HS-5 (cell line): ENCODE measurements around the gene ALDH16A1.

Experiments
- DNase-seq: peaks from one replicate; pipeline ENCODE4 v3.0.0-alpha.2; 2012; ENCODE audit warnings: low read depth

ALDH16A1 gene

GRCh38 chr19:49453013-49453756 is at the start of gene ALDH16A1:
ALDH16A1 (plus strand) TSS chr19:49453225; CDS start chr19:49453332, 107 bp downstream.
- peak; percentile 89 for DNase-seq

- no peak for DNase-seq
Observed at GRCh38 chr19:49403404-49404187, 49.4 kb upstream of the ALDH16A1 start.

GRCh38 chr19:49407079-49407478 is 45.9 kb upstream of the ALDH16A1 start:
- no peak for DNase-seq

GRCh38 chr19:49407482-49408015 is 45.5 kb upstream of the ALDH16A1 start:
- no peak for DNase-seq

GRCh38 chr19:49408816-49409440 is 44.1 kb upstream of the ALDH16A1 start:
- no peak for DNase-seq

- no peak for DNase-seq
Observed at GRCh38 chr19:49409441-49410029, 43.5 kb upstream of the ALDH16A1 start.

- no peak for DNase-seq
Observed at GRCh38 chr19:49411681-49412326, 41.2 kb upstream of the ALDH16A1 start.

GRCh38 chr19:49413348-49413747 is 39.7 kb upstream of the ALDH16A1 start:
- DNase-seq: no peak

GRCh38 chr19:49414256-49414655 is 38.8 kb upstream of the ALDH16A1 start:
- DNase-seq: no peak

- no peak for DNase-seq
Observed at GRCh38 chr19:49415102-49415809, 37.8 kb upstream of the ALDH16A1 start.

GRCh38 chr19:49415810-49416200 is 37.2 kb upstream of the ALDH16A1 start:
- DNase-seq: no peak

GRCh38 chr19:49417088-49417487 is 35.9 kb upstream of the ALDH16A1 start:
- no peak for DNase-seq

GRCh38 chr19:49418511-49418910 is 34.5 kb upstream of the ALDH16A1 start:
- no peak for DNase-seq

- DNase-seq: no peak
Observed at GRCh38 chr19:49419173-49419572, 33.9 kb upstream of the ALDH16A1 start.

GRCh38 chr19:49420227-49420626 is 32.8 kb upstream of the ALDH16A1 start:
- no peak for DNase-seq

GRCh38 chr19:49421039-49421877 is 31.8 kb upstream of the ALDH16A1 start:
- no peak for DNase-seq

GRCh38 chr19:49421878-49422202 is 31.2 kb upstream of the ALDH16A1 start:
- no peak for DNase-seq

- no peak for DNase-seq
Observed at GRCh38 chr19:49422407-49423070, 30.5 kb upstream of the ALDH16A1 start.

- DNase-seq: no peak
Observed at GRCh38 chr19:49423071-49423984, 29.7 kb upstream of the ALDH16A1 start, which contains the start of gene PTH2. PTH2 (minus strand) TSS chr19:49423441; CDS start chr19:49423339, 102 bp downstream.
